EL (cell line): ENCODE measurements around the gene FMNL3.

Source experiments
- DNase-seq: peaks from one replicate; pipeline ENCODE4 v3.0.0-alpha.2; 2016

The FMNL3 gene

DNA sequence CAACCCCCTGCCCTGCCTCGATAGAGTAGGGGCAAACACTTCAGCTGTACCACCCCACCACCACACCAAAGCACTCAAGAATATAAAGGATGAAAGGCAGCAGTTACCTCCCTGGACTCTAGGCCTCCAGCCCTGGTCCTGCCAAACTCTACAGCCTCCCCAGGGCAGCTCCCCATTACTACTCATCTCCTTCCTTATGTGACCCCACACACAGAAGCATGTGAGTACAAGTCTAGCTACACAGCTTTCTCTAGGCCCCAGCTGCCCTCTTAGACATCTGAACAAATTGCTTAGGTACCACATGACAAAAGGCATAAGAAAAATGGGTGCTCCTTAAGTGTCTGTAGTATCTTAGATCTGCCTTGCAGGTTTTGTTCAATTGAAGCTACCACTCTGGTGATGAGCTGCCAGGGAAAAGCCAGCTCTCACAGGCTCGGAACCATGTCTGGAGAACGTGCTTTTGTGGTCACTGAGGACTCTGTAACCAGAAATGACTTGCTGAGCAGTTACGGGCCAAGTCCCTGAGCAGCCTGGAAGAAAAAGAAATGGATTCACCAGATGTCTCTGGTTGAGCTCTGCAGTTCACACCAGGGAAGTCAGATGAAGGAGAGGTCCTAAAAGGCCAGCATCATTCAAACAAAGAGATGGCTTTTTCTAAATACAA is 32.8 kb downstream of the FMNL3 start:
- DNase-seq: peak; percentile 12

DNA sequence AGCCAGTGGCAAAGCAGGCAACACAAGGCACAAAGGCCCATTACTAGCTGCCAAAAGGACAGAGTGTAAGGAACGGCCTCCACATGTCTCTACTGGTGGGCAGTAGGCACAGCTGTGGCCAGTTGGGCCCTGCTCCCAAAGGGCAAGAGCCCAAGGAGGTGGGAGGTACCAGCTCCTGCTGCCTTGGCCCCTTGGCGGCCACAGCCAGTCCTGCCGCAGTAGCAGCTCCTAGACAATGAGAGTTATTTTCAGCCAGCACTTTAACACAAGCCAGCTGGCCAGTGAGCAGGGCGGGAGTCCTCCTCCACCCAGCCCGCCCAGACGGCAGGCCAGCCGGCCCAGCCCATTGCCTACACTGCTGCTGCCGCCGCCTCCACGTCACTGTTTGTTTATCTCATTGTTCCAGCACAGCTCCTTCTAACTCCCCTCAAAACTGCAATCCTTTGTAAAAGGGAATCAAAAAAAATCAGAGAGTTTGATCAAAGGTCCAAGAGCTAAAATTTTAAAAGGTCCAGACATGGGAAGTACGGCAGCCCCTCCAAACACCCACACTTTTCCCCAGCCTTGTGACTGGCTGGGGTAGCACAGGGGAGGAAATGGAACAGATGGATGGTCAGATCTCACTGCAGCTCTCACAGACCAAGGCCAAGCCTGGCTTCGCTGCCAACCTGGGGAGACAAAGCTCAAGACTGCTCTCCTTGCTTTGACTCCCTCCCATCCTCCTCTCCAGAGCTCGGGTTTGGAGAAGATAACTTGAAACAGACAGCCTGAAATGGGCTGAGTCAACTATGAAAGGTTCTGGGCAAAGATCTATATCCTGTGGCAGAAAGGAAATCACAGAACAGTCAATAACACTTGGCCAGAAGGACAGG is 33.5 kb downstream of the FMNL3 start:
- peak; percentile 88 for DNase-seq

DNA sequence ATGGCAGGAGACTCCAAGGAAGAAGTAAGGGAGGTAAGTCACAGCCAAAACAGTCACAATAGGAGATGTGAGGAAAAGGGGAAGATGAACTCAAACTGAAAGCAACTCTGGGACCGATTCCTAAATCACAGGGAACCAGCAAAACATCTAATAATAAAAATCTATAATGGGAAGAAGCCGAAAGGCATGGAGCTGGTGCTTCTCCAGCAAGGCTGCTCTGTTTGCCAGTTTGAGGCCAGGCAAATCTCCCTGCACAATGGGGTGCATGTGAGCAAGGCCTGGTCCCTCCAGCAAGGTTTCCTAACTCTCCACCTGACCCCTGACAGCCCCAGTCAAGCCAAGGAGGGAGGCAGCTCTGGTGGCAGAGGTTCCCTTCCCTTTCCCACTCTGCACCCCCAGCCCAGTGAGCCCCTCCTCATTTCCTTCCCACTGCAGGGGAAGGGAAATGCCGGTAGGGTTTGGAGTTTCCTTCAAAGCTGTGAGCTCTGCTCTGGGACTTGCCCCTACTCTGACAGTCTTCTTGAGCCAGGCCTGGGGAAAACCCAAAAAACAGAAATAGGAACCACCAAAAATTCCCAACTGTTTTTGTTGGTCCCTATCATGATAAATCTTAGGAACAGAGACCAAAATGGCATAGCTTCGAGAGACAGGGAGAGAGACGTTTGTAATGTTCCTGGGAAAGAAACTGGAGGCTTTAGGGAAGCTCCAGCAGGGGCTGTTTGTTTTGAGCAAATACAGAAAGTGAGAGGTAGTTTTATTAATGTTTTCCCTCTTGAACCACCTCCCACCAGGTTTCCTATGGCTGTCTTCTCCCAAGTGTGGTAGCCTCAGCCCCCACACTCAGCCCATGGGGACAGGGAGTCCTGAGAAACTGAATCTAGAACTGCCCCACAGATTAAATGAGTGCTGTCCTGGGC is 34.6 kb downstream of the FMNL3 start:
- no peak for DNase-seq

DNA sequence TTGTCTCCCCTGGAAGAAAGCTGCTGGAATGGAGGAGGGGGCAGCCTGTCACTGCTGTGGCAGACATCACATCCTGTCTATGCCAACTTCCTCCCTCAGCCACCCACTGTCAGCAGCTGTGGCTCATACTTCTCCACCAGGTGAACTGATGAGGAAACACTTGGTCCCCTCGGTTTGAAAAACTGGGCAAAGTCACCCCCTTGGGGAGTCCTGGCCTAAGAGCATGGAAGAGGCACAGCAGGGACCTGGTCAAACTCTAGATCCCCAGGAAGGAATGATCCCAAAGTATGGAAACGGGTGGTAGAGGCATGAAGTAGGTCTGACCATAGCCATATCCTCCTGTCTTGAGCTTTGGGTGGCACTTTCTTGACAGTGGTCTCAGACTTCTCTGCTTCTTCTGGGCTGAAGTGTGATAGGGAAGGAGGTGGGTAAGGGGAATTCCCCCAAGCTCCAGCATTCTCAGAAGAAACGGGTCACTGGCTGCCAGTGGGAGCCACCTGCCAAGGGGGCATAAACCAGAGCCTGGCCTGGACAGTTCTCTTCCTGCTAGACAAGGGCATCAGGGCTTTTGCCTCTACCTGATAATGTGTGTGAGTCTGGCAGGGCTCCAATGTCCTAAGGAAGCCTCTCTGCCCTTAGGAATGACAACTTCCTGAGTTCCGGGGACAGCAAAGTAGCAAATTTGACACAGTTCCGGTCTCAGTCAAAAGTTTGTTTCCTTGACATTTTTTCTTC is 36.0 kb downstream of the FMNL3 start:
- DNase-seq: no peak

DNA sequence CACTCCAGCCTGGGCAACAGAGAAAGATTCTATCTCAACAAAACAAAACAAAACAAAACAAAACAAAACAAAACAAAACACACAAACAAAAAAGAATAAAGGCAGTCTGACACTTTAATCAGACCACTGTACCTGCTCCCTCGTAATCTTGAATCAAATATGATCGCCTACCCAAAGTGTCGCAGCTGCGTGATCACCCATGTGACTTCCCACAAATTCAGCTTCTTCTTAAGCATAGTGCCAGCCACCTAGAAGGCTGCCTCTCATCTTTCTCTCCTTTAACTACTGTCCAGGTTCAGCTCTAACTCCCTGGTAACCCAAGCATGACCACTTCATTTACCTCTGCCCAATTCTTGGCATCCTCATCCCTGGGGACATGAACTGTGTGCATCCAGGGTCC is 37.4 kb downstream of the FMNL3 start:
- DNase-seq: no peak

DNA sequence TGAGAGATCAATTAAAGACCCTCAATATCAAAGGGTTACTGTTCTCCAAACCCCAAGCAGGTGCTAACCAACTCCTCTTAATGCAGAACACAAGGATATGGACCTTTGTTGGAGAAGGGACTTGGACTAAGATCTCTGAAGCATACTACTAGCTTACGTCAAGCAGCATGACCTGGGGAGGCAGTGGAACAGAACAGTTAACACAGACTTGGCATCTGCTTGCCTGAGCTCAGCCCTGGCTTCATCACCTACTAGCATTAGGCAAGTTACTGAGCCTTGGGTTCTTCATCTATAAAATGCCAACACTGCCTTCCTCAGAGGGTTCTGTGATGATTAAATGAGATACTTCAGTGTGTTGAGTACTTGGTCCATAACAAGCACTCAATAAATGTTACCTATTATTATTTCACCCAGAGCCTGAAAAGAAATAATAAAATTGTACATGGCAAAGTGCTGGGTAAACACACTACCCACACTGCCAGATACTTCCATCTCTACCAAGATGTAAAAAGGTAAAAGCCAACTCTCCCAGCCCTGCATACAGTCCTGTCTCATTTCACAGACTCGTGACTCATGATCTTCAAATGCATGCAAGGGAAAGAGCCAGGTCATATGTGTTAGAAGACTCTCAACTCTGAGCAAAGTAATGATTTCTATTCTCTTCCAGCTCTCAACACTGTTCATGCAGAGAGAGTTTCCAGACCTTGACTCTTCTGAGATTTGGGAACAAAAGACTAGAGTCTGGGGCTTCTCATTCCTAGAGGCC is 39.7 kb downstream of the FMNL3 start:
- peak; percentile 50 for DNase-seq

DNA sequence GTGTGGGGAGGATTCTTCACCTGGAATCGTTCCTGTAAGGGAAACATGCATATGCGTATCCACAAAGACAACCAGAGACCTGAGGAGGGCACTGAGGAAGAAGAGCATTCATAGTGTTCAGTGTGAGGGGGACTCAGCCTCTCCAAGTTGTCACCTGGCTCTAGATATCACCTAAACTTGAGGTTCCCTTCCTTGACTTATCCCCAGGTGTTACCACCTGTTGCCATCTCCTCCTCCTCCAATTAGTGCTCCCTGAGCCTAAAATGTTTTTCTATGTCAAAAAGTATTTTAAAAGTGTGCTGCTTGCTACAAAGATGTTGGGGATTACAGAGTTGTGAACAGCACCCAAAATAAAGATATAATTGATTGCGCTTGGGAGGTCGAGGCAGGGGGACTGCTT is 41.0 kb downstream of the FMNL3 start:
- DNase-seq: no peak

DNA sequence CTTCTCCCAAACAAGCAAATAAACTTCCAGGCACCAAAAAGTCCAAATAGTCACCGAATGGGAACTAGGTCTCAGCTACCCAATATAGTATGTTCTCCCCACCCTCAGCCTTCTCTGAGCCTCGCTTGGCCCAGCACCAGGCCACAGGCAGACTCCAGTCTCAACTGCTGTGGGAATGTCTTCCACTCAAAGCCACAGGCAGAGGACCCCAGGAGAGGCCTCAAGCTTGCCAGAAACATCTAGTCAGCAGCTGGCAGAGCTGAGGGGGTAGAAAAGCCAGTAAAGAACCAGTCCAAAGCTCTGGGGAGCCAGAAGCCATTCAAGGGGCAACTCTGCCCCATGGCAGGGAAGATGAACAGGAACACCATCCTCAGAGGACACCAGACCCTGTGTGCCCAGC is 41.8 kb downstream of the FMNL3 start:
- no peak for DNase-seq

DNA sequence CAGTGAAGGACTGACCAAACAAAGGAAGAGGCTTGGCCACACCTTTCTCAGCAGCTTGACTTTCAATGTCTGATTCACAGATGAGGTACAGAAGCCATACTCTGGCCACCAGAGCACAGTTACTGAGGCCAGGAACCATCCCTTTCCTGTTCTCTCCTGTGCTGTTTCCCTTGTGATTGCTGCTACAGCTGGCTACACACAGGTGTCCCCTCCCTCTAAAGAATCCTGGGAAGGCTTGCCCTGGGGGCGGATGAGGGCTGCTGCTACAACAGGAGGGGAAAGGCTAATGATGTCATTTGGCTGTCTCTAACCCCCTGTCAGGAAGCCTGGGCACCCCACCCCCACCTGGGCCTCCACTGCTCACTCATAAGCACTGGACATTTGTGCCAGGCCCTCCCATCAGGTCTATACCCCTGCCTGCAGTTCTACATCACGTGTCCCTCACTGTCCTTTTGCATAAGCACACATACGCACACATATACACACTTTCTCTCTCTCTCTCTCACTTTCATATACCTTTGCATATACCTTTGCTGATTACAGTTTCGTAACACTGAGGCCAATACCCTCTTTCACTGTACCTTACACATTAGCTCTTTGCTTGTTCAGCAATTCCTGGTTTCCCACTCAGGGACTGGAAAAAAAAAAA is 42.5 kb downstream of the FMNL3 start:
- DNase-seq: peak; percentile 34

DNA sequence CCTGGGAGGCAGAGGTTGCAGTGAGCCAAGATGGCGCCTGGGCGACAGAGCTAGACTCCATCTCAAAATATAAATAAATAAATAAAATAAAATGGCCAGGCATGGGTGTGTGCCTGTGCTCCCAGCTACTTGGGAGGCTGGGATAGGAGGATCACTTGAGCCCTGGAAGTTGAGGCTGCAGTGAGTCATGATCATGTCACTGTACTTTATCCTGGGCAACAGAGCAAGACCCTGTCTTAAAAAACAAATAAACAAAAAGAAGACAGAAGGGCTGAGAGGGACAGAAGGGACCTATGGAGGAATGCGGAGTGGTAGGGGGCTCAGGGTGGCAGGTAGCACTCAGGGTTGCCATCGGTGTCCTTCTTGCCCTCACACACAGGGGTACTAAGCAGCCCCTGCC is 43.0 kb downstream of the FMNL3 start:
- DNase-seq: no peak

DNA sequence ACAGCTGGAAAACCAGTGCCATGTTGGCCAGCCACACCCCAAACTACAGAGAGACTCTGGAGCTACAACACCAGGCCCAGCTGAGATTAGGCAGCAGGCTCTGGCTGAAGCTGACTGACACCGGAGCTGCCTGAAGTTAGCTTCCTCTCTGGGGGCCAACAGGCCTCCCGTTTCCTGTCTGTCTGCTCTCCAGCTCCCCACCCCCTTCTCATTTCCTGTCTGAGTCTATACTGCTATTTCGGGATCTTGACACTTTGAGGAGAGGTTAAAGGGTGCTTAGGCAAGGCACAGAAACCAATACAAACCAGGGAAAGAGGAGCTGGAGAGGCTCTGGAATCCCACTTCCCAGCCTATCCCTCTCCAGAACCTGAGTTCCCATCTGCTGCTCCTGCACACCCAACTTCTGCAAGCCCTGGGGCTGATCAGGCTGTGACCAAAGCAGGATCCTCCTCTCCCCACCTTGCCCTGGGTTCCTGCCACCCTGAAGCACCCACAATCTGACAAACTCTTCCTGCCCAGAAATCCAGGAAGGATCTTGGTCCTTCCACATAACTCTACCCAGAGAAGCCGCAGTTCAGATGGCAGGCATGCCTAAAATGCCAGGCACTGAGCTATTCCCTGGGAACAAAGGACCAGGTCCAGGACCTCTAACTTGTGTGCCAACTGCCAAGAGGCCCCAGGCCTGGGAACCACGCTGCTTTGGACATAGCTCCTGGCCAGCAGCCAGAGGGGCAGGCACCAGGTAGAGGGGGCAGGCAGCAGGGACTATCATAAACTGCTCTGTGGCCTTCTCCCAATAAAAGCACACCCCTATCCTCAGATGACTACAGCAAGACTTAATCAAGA is 44.0 kb downstream of the FMNL3 start:
- DNase-seq: peak; percentile 88

DNA sequence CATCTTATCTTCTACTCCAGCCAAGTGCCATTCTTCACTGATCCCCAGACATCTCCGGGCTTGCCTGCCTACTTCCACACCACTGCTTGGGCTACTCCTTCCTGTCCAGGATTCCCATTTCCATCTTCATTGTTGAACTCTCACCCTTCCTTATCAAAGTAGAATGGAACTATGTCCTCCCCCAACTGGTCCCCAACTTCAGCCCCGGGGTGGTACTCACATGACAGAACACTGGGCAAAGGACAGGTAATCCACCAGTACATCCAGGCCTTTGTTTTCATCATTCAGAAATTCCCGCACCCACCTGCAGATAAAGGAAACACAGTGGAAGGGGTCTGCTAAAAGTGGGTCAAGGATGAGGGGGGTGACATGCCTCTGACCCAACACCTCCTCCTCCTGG is 45.5 kb downstream of the FMNL3 start:
- no peak for DNase-seq

DNA sequence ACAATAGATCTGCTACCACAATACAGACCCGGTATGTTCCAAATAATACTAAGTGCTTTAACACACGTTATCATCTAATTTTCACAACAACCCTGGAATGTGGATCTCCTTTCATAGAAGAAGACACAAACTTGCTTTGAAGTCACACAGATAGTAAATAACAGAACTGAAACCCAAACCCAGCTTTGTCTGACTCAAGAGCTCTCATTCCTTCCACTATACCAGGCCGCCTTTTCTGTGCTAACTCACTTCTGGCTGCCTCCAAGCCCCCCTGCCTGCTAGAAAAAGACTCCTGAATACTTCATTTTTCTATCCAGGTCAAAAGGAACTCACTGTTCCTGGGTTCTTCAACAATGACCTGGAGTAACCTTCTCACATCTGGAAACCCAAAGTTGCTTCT is 46.0 kb downstream of the FMNL3 start:
- DNase-seq: no peak

DNA sequence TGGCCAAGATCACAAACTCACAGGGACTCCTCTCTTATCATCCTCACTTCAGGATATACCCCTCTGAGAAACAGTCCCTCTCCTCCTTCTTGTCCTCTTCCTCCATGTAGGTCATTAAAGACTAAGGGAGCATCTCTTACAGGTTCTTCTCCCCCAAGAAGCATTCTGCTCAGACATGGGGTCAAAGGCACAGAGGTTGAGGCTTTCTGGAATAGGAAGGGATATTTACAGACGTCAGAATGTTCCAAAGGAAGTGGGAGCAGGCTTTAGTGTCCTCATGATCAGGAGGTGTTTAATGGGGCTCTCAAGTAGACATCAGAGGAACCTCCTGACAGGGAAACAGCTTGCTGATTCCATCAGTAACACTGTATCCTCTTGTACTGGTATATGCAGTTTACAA is 47.5 kb downstream of the FMNL3 start:
- no peak for DNase-seq

DNA sequence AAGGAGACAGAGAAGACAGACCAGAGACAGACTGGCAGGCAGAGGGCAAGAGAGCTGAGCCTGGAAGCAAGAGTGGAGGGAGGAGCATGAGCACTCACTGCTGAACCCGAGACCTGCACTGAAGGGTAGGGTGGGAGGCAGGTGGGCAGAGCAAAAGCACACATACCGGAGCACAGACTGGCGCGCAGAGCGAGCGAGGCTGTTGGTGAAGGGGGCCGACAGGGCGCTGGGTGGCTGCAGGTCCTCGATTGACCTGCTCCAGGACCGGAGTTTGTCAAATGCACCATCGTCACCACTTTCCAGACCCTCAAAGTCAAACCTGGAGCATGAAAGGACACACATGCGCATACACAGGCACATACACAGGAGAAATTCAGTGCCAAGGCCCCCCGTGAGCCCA is 48.9 kb downstream of the FMNL3 start:
- DNase-seq: no peak

DNA sequence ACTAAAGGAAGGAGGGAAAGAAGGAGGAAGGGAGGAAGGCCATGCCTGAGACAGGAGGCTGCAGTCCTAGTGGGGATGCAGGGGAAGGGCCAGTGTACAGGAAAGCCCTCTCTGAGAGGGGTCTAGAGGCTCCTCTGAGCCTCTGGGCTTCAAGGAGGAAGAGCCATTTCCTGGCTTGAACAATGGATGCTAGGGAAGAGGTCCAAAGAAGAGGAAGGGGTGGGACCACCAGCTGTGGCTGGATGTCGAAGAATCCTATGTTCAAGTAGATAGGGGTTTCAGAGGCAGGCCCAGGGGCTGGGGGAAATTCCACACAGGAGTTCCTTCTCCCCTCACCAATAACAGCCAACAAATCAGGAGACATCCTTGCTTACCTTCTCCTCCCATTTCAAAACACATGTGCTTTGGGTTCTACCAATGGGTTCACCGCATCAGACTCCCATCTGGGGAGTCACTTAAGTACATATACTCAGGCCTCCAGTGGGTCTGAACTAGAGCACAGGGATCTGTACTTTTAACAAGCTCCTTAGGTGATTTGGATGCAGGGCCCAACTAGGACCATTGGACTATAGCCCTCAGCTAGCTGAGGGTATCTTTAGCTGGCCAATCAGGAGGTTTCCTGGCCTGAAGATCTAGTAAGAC is 51.5 kb downstream of the FMNL3 start:
- no peak for DNase-seq

DNA sequence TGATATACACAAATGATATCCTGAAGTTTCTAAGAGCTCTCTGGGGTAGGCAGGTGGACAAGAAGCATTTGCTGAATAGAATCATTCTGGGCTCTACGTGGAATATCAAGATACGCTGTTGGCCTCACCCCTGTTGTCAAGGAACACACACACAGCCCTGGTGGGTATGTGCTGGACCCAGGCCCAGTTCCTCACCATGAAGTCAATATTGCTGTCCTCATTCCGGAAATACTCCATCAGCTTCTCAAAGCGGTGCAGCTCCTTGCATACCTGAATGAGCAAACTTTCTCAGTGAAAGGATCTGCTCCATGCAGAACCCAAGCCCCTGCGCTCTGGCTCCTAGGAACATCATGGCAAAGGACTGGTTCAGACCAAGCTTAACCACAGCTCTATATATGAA is 52.5 kb downstream of the FMNL3 start:
- no peak for DNase-seq

DNA sequence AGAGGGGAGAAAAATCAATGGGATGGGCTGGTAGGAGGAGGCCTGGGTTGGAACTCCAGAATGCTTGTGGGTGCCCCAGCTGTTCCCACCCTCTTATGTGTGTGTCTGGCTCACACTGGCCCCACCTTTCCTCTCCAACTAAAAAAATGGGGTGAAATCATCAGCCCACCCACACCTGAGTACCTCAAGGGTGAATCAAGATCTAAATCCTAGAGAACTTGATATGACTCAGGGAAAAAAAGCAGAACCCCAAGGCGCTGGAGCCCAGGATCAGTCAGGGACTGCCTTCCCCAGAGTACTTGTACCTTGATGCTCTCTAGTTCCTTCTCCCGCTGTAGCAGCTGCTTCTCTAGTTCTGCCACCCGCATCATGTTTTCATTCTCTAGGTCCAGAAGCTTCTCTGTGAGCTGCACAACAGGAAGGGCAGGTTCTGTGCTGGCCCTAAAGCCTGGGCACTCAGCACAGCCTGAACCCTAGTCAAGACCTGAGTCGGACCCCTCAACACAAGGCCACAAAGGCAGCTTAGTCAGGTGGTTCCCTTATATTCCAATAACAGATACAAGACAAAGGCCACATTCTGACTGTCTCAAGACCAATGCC is 54.2 kb downstream of the FMNL3 start:
- no peak for DNase-seq

DNA sequence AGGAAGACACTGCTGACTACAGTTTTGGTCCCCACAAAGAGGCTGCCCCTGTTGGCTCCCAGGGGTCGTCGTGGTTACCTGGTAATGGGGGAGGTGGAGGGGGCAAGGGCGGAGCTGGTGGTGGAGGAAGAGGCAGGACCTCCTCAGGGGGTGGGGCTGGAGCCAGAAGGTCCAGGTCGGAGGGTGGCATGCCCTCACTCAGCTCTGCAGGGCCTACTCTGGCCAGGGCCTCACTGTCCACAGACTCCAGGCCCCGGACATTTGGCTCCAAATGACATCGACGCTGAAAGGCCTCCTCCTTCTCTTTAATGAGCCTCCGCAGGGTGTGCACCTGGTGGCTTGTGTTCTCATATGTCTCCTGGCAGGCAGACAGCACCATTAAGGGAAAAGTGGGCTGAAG is 55.4 kb downstream of the FMNL3 start:
- DNase-seq: no peak

DNA sequence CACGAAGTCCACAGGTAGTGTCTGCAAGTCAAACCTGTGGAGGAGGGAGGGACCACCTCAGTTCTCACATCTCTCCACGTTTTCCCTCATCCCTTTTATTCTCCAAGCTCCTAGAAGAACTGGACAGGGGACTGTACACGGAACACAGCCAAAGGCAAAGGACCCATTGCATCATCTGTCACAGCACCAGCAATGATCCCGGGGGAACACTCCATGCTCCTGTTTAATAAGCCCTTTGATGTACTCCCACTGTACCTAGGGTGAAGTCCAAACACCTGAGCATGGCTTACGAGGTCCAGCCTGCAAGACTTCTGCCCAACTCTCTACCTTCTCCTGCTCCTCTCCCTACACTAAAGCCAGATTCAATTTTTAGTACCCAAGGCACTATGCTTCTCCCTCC is 57.3 kb downstream of the FMNL3 start:
- no peak for DNase-seq
